ENCODE results near the gene SOSTDC1. TPM values are rescaled to one million over a fixed set of nuclear protein-coding genes. Genes with fewer than 3 reads are reported as not detected.
"Not testable (repeated sequence)": the region's sequence is repeated elsewhere in the genome, so short reads cannot be mapped to it uniquely, and the experiment has no call there.

Gene SOSTDC1
- total RNA-seq, 4 donors from 2014 or later: 1.5 to 23.2 (median 4.0) TPM

- Histone ChIP-seq H3K27ac (no peak overlapping the region), H3K4me3 (no peak overlapping the region), H3K4me1 (no peaks in the 10 kb centered on the region), H3K9me3 (no peaks in the 10 kb centered on the region), H3K36me3 (no peaks in the 10 kb centered on the region), H3K27me3 (no peaks in the 10 kb centered on the region)
- 91 to 93% methylated on average over 2 to 5 of the region's 5 CpGs for WGBS, 2 donors (ENCODE audit: low coverage in 1 of 2)
- intact Hi-C loops (cut with DNase I; ENCODE audit: low total_unique reads) (no loop called here), in situ Hi-C loops (cut with MboI; ENCODE audit: low pct_ligation_motif_present in 1 of 4, low pct_unique_long_range_greater_than_20kb in 1 of 4, low sequenced_read_pairs in 3 of 4) (no loop called here)
- DNase-seq: no peak
- TF ChIP-seq POLR2A (IDR thresholded peaks at IDR 0.05): no peak
Measured at GRCh38 chr7:16511314-16511713, 45.8 kb upstream of the SOSTDC1 start.

- Histone ChIP-seq H3K36me3 (no peaks in the 10 kb centered on the region), H3K27me3 (no peaks in the 10 kb centered on the region), H3K27ac (no peak overlapping the region), H3K4me1 (no peaks in the 10 kb centered on the region), H3K4me3 (no peak overlapping the region), H3K9me3 (no peaks in the 10 kb centered on the region)
- intact Hi-C loops (cut with DNase I; ENCODE audit: low total_unique reads) (no loop called here), in situ Hi-C loops (cut with MboI; ENCODE audit: low pct_ligation_motif_present in 1 of 4, low pct_unique_long_range_greater_than_20kb in 1 of 4, low sequenced_read_pairs in 3 of 4) (no loop called here)
- TF ChIP-seq POLR2A (IDR thresholded peaks at IDR 0.05) (no peak), CTCF (IDR thresholded peaks at IDR 0.05) (no peak), POLR2AphosphoS5 (IDR thresholded peaks at IDR 0.05) (no peak), EP300 (IDR thresholded peaks at IDR 0.05; ENCODE audit: low read depth) (no peak)
- no peak for DNase-seq
Measured at GRCh38 chr7:16509829-16510228, 44.3 kb upstream of the SOSTDC1 start.

GRCh38 chr7:16506422-16506821 lies 40.9 kb upstream of the SOSTDC1 start:
- in situ Hi-C loops (cut with MboI; ENCODE audit: low pct_ligation_motif_present in 1 of 4, low pct_unique_long_range_greater_than_20kb in 1 of 4, low sequenced_read_pairs in 3 of 4): not testable (repeated sequence)

GRCh38 chr7:16504019-16504418 lies 38.5 kb upstream of the SOSTDC1 start:
- Histone ChIP-seq H3K27ac (no peak overlapping the region), H3K9me3 (no peaks in the 10 kb centered on the region), H3K36me3 (no peaks in the 10 kb centered on the region), H3K4me1 (no peaks in the 10 kb centered on the region), H3K27me3 (no peaks in the 10 kb centered on the region), H3K4me3 (no peak overlapping the region)
- DNase-seq: no peak
- TF ChIP-seq EP300 (IDR thresholded peaks at IDR 0.05; ENCODE audit: low read depth): no peak
- in situ Hi-C loops (cut with MboI; ENCODE audit: low pct_ligation_motif_present in 1 of 4, low pct_unique_long_range_greater_than_20kb in 1 of 4, low sequenced_read_pairs in 3 of 4): no loop called here
- WGBS, 2 donors (ENCODE audit: low coverage in 1 of 2): 66 to 82% methylated on average over 6 of the region's 6 CpGs
- intact Hi-C loops (cut with DNase I; ENCODE audit: low total_unique reads): no loop called here

More at GRCh38 chr7:16506422-16506821, 40.9 kb upstream of the SOSTDC1 start:
- H3K4me1 ChIP-seq; H3K27ac ChIP-seq; H3K27me3 ChIP-seq; intact Hi-C loops (cut with DNase I; ENCODE audit: low total_unique reads); DNase-seq; H3K36me3 ChIP-seq; H3K4me3 ChIP-seq; H3K9me3 ChIP-seq: not testable (repeated sequence)
- 92 to 95% methylated on average over 3 to 5 of the region's 5 CpGs for WGBS, 2 donors (ENCODE audit: low coverage in 1 of 2)

GRCh38 chr7:16502303-16502702 lies 36.8 kb upstream of the SOSTDC1 start:
- H3K4me1 ChIP-seq: no peaks in the 10 kb centered on the region
- intact Hi-C loops (cut with DNase I; ENCODE audit: low total_unique reads): no loop called here
- H3K27me3 ChIP-seq: no peaks in the 10 kb centered on the region
- H3K4me3 ChIP-seq: no peak overlapping the region
- 92% methylated on average over 19 of the region's 19 CpGs; no CpG with 5 or more reads in 1 of the 2 donors for WGBS, 2 donors (ENCODE audit: low coverage in 1 of 2)
- no peaks in the 10 kb centered on the region for H3K36me3 ChIP-seq
- no peak for DNase-seq
- H3K9me3 ChIP-seq: no peaks in the 10 kb centered on the region
- in situ Hi-C loops (cut with MboI; ENCODE audit: low pct_ligation_motif_present in 1 of 4, low pct_unique_long_range_greater_than_20kb in 1 of 4, low sequenced_read_pairs in 3 of 4): no loop called here
- TF ChIP-seq POLR2A (IDR thresholded peaks at IDR 0.05): no peak
- TF ChIP-seq EP300 (IDR thresholded peaks at IDR 0.05; ENCODE audit: low read depth): no peak
- no peak for TF ChIP-seq POLR2AphosphoS5 (IDR thresholded peaks at IDR 0.05)
- no peak for TF ChIP-seq CTCF (IDR thresholded peaks at IDR 0.05)
- H3K27ac ChIP-seq: no peak overlapping the region

GRCh38 chr7:16498122-16498521 lies 32.6 kb upstream of the SOSTDC1 start:
- no peak overlapping the region for H3K4me3 ChIP-seq
- no peaks in the 10 kb centered on the region for H3K27me3 ChIP-seq
- intact Hi-C loops (cut with DNase I; ENCODE audit: low total_unique reads): no loop called here
- H3K27ac ChIP-seq: no peak overlapping the region
- H3K9me3 ChIP-seq: no peaks in the 10 kb centered on the region
- no peaks in the 10 kb centered on the region for H3K36me3 ChIP-seq
- WGBS, 2 donors (ENCODE audit: low coverage in 1 of 2): 90 to 94% methylated on average over 2 of the region's 2 CpGs
- TF ChIP-seq EP300 (IDR thresholded peaks at IDR 0.05; ENCODE audit: low read depth) (no peak), POLR2A (IDR thresholded peaks at IDR 0.05) (no peak), CTCF (IDR thresholded peaks at IDR 0.05) (no peak), POLR2AphosphoS5 (IDR thresholded peaks at IDR 0.05) (no peak)
- no peak for DNase-seq
- H3K4me1 ChIP-seq: peaks cover 0 to 7% (median 0%) of the 10 kb centered on the region in 4 donors
- in situ Hi-C loops (cut with MboI; ENCODE audit: low pct_ligation_motif_present in 1 of 4, low pct_unique_long_range_greater_than_20kb in 1 of 4, low sequenced_read_pairs in 3 of 4): no loop called here

Measured in transverse colon (tissue), 4 donors.